ENCODE measurements around the gene MIER2. TPM values are rescaled to one million over a fixed set of nuclear protein-coding genes. Genes with fewer than 3 reads are reported as not detected.
A peak's percentile ranks its signal among the peaks of the same experiment; 100 is the strongest.

Gene MIER2
- polyA plus RNA-seq, 3 donors: 3.6 to 21.9 (median 6.9) TPM

- WGBS (ENCODE audit: insufficient coverage): 97% methylated on average over 40 of the region's 43 CpGs
- no peaks in the 10 kb centered on the region for H3K4me1 Mint-ChIP-seq
- no peak overlapping the region for H3K4me3 Mint-ChIP-seq
- no peaks in the 10 kb centered on the region for H3K9me3 Mint-ChIP-seq
- no peak overlapping the region for H3K4me2 ChIP-seq (replicated peaks; ENCODE audit: extremely low read depth, low read length, poor library complexity, severe bottlenecking)
- H3K79me2 ChIP-seq (ENCODE audit: insufficient read depth, low read length): peaks cover 2% of the 10 kb centered on the region
- peaks cover 45 to 56% of the 10 kb centered on the region in 2 donors for H3K36me3 ChIP-seq (replicated peaks in 1 of 2; ENCODE audit: control insufficient read depth in 1 of 2, insufficient read depth in 2 of 2, low read length in 2 of 2)
- no peak overlapping the region for H3K9ac ChIP-seq (ENCODE audit: insufficient read depth, low read length, poor library complexity, severe bottlenecking)
- no peaks in the 10 kb centered on the region for H3K4me1 ChIP-seq (ENCODE audit: control insufficient read depth in 1 of 2, insufficient read depth in 2 of 2, low read length in 2 of 2)
- no peaks in the 10 kb centered on the region for H3K27me3 ChIP-seq (ENCODE audit: control insufficient read depth in 2 of 2, insufficient read depth in 2 of 2, low read length in 2 of 2)
- no peak for DNase-seq
- no peak overlapping the region for H3K27ac ChIP-seq (ENCODE audit: low read depth in 1 of 2, low read length in 2 of 2)
- peaks cover 59% of the 10 kb centered on the region for H4K20me1 ChIP-seq (ENCODE audit: insufficient read depth, low read length)
- intact Hi-C loops (cut with micrococcal nuclease): no loop called here
- no peak overlapping the region for H3K4me3 ChIP-seq (replicated peaks in 1 of 3; ENCODE audit: low read depth in 2 of 3, low read length in 3 of 3)
- no peak for TF ChIP-seq CTCF (IDR thresholded peaks at IDR 0.05)
- H2AFZ ChIP-seq (ENCODE audit: insufficient read depth, low read depth, low read length, poor library complexity, severe bottlenecking): no peak overlapping the region
- peak overlapping the region in 1 of 7 donors; percentile 70 for H3K27ac Mint-ChIP-seq
- no peaks in the 10 kb centered on the region for H3K9me3 ChIP-seq (replicated peaks in 1 of 2; ENCODE audit: control insufficient read depth in 1 of 2, insufficient read depth in 1 of 2, low read length in 2 of 2)
- H3K36me3 Mint-ChIP-seq: peaks cover 35 to 49% of the 10 kb centered on the region in 2 donors
- H3K27me3 Mint-ChIP-seq (ENCODE audit: low read depth in 3 of 3): peaks cover 0 to 1% (median 0%) of the 10 kb centered on the region in 3 donors
Measured at GRCh38 chr19:305240-306150, 39.1 kb downstream of the MIER2 start.

- H3K4me1 ChIP-seq (ENCODE audit: control insufficient read depth in 1 of 2, insufficient read depth in 2 of 2, low read length in 2 of 2): peaks cover 19 to 23% of the 10 kb centered on the region in 2 donors
- intact Hi-C loops (cut with micrococcal nuclease): no loop called here
- H3K4me2 ChIP-seq (replicated peaks; ENCODE audit: extremely low read depth, low read length, poor library complexity, severe bottlenecking): peak overlapping the region; percentile 13
- H3K79me2 ChIP-seq (ENCODE audit: insufficient read depth, low read length): no peaks in the 10 kb centered on the region
- H3K27me3 Mint-ChIP-seq (ENCODE audit: low read depth in 3 of 3): peaks cover 34 to 41% (median 38%) of the 10 kb centered on the region in 3 donors
- H3K36me3 ChIP-seq (replicated peaks in 1 of 2; ENCODE audit: control insufficient read depth in 1 of 2, insufficient read depth in 2 of 2, low read length in 2 of 2): no peaks in the 10 kb centered on the region
- peak overlapping the region in 6 of 7 donors; percentile 4 to 84 (median 74) for H3K27ac Mint-ChIP-seq
- DNase-seq: peak; percentile 23 to 71 (median 31)
- H3K4me3 ChIP-seq (replicated peaks in 1 of 3; ENCODE audit: low read depth in 2 of 3, low read length in 3 of 3): no peak overlapping the region
- WGBS (ENCODE audit: insufficient coverage): 63% methylated on average over 21 of the region's 22 CpGs
- H3K9me3 ChIP-seq (replicated peaks in 1 of 2; ENCODE audit: control insufficient read depth in 1 of 2, insufficient read depth in 1 of 2, low read length in 2 of 2): peaks cover 7 to 8% of the 10 kb centered on the region in 2 donors
- H3K27me3 ChIP-seq (ENCODE audit: control insufficient read depth in 2 of 2, insufficient read depth in 2 of 2, low read length in 2 of 2): peaks cover 13 to 35% of the 10 kb centered on the region in 2 donors
- no peak overlapping the region for H2AFZ ChIP-seq (ENCODE audit: insufficient read depth, low read depth, low read length, poor library complexity, severe bottlenecking)
- no peaks in the 10 kb centered on the region for H4K20me1 ChIP-seq (ENCODE audit: insufficient read depth, low read length)
- no peak for TF ChIP-seq CTCF (IDR thresholded peaks at IDR 0.05)
- peak overlapping the region in 1 of 2 donors; percentile 26 for H3K4me3 Mint-ChIP-seq
- peaks cover 0 to 8% (median 5%) of the 10 kb centered on the region in 7 donors for H3K9me3 Mint-ChIP-seq
- peaks cover 0 to under 1% of the 10 kb centered on the region in 2 donors for H3K36me3 Mint-ChIP-seq
- H3K4me1 Mint-ChIP-seq: peaks cover 19% of the 10 kb centered on the region
- H3K9ac ChIP-seq (ENCODE audit: insufficient read depth, low read length, poor library complexity, severe bottlenecking): no peak overlapping the region
- H3K27ac ChIP-seq (ENCODE audit: low read depth in 1 of 2, low read length in 2 of 2): peak overlapping the region; percentile 42 to 50
Measured at GRCh38 chr19:296476-297225, 47.9 kb downstream of the MIER2 start.

Data from CD14-positive monocyte (primary cell).